Body of pancreas (tissue), 4 donors: ENCODE data around the gene SH3BP1.

Experiments
- POLR2A ChIP-seq, 3 donors: fragments of 450-650 bp; IDR thresholded peaks; one replicate each; pipeline ENCODE4 v1.6.1; 2016; ENCODE audit warnings: antibody characterized with exemption in 3 of 3, mild to moderate bottlenecking in 2 of 3
- TF ChIP-seq, protein P1 (sequence below), 7 experiments: fragments of 450-650 bp in 4 of 7; fragments of 200-600 bp in 3 of 7; sonication (generic) in 3 of 7; IDR thresholded peaks; one replicate each; pipeline ENCODE4 v1.5.1; 2016 to 2019; ENCODE audit warnings: antibody characterized with exemption in 7 of 7

DNA sequence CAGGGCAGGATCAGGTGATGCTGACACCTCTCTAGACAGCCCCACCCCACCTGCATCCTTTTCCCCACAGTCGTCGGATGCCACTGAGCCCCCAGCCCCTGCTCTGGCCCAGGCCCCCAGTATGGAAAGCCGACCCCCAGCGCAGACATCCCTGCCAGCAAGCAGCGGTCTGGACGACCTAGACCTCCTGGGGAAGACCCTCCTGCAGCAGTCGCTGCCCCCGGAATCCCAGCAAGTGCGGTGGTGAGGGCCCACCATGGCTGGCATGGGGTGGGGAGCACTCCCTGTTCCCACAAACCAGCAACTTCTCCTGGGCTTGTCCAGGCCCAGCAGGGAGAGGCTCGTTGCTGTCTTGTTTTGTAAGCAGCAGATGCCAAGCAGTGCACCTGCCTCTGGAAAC, 9.5 kb upstream of the SH3BP1 start:
- TF ChIP-seq, protein P1, sequence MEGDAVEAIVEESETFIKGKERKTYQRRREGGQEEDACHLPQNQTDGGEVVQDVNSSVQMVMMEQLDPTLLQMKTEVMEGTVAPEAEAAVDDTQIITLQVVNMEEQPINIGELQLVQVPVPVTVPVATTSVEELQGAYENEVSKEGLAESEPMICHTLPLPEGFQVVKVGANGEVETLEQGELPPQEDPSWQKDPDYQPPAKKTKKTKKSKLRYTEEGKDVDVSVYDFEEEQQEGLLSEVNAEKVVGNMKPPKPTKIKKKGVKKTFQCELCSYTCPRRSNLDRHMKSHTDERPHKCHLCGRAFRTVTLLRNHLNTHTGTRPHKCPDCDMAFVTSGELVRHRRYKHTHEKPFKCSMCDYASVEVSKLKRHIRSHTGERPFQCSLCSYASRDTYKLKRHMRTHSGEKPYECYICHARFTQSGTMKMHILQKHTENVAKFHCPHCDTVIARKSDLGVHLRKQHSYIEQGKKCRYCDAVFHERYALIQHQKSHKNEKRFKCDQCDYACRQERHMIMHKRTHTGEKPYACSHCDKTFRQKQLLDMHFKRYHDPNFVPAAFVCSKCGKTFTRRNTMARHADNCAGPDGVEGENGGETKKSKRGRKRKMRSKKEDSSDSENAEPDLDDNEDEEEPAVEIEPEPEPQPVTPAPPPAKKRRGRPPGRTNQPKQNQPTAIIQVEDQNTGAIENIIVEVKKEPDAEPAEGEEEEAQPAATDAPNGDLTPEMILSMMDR (IDR thresholded peaks at IDR 0.05): no peak
- no peak for TF ChIP-seq POLR2A (IDR thresholded peaks at IDR 0.05)
